Hepatic stellate cell (primary cell): ENCODE data around the gene TEX10.

Experiments
- DNase-seq: peaks from one replicate; pipeline ENCODE4 v3.0.0; 2011; ENCODE audit warnings: low spot score

Gene TEX10

GRCh38 chr9:100284247-100284646 lies 68.5 kb downstream of the TEX10 start:
- no peak for DNase-seq

DNA sequence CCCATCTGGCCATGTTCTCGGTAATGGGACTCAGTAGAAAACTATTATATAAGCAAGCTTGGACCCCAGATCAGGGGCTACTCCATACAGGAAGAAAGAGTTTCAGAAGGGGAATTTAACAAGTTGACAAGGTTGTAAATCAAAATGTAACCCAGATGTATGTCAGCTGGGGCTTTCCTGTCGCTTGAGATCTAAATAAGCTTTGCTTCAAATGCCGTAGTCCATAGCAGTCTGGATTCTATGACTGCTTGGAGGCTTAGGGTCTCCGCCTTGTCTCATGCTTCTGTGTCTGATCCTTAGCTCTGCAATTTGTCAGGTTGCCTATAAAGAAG lies 70.4 kb downstream of the TEX10 start:
- no peak for DNase-seq

- no peak for DNase-seq
Measured at GRCh38 chr9:100281676-100282387, 70.9 kb downstream of the TEX10 start.

GRCh38 chr9:100281066-100281465 lies 71.7 kb downstream of the TEX10 start:
- DNase-seq: no peak

DNA sequence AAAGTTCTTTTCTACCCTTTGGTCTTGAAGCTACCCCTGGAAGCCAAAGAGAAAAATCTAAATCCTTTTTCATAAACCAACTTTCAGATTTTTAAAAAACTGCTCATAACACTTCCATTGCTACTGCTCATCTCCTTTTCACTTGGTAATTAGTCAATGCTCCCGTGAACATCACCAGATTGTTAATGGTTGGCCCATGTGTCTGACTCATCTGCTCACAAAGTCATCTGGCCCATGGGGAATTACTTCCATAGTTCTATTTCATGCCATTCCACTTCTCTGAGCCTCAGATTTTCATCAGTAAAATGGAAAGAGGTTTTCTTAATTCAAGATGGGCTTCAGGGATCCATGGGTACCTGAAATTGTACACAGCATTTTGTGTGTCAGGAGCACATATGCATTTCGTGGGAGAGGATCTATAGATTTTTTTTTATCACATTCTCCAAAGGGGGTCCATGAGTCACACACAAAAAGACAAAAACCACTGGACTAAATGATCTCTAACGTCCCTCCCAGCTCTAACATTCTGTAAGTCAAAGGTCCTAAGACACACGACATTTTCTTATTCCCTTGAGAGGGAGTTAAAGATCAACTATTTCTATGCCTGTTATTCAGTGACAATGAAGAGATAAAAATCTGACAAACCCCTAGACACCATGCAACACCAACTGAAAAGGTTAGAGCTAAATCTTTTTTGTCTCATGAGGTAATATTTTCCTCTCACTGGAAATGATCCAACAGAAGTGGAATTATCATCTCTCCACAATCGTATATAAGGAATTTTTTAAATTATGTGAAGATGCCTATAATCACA lies 75.4 kb downstream of the TEX10 start:
- peak; percentile 42 for DNase-seq

DNA sequence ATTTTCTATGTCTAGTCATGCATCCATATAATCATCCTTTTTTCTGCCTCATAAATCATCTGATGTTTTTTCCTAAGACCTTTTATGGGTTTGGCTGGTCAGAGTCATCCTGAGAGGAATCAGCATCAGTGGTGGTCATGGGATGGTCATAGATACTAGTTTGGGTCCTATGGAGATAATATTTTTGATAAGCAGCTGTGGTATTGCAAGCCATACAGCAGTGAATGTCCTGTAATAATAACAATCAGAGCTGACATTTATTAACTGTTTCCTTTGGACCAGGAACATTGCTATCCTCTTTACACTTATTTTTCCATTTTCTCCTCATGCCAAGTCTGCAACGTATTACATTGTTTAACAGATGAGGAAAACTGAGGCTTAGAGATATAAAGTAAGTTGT lies 83.1 kb downstream of the TEX10 start:
- DNase-seq: no peak

- no peak for DNase-seq
Measured at GRCh38 chr9:100268271-100268670, 84.5 kb downstream of the TEX10 start.

GRCh38 chr9:100267211-100267610 lies 85.5 kb downstream of the TEX10 start:
- DNase-seq: no peak
